T-helper 17 cell (primary cell): ENCODE results near the gene HLA-E. TPM values are rescaled to one million over a fixed set of nuclear protein-coding genes. Genes with fewer than 3 reads are reported as not detected.
A peak's percentile ranks its signal among the peaks of the same experiment; 100 is the strongest.
"Not testable (repeated sequence)": the region's sequence is repeated elsewhere in the genome, so short reads cannot be mapped to it uniquely, and the experiment has no call there.

ENCODE experiments used
- ATAC-seq: fragments of 150-1000 bp; cut with Tn5 transposase; 2 replicates; pipeline ENCODE4 v1.10.0; 2021; ENCODE audit warnings: mild to moderate bottlenecking, moderate library complexity
- DNase-seq, 3 donors: peaks; one replicate each; pipeline versions ENCODE4 v3.0.0 to v3.0.0-alpha.2; 2020 to 2021
- H3K9me3 ChIP-seq: one replicate; pipeline ENCODE4 v1.7.0; 2013; ENCODE audit warnings: low read length, mild to moderate bottlenecking; ENCODE audit not compliant: control insufficient read depth, poor library complexity, severe bottlenecking
- H3K27ac Mint-ChIP-seq: one replicate; pipeline ENCODE4 v1.8.0; 2022; ENCODE audit warnings: mild to moderate bottlenecking, moderate library complexity, mixed read lengths
- H3K27me3 Mint-ChIP-seq: one replicate; pipeline ENCODE4 v1.8.0; 2022; ENCODE audit warnings: mixed read lengths
- H3K36me3 Mint-ChIP-seq: one replicate; pipeline ENCODE4 v1.8.0; 2022; ENCODE audit warnings: low read depth, mixed read lengths
- H3K4me1 Mint-ChIP-seq: one replicate; pipeline ENCODE4 v1.8.0; 2022; ENCODE audit warnings: mild to moderate bottlenecking, mixed read lengths
- H3K4me3 Mint-ChIP-seq: one replicate; pipeline ENCODE4 v1.8.0; 2022; ENCODE audit warnings: mild to moderate bottlenecking, moderate library complexity, mixed read lengths
- total RNA-seq, 4 donors: library from RNA in 2 of 4; stranded (reverse) in 2 of 4; gene quantifications; one replicate each; pipeline ENCODE4 v1.2.3 and lab custom pipeline; 2022 to 2026

The HLA-E gene
- total RNA-seq, 2 donors from 2014 or later, result 1,324 to 1,494 TPM

DNA sequence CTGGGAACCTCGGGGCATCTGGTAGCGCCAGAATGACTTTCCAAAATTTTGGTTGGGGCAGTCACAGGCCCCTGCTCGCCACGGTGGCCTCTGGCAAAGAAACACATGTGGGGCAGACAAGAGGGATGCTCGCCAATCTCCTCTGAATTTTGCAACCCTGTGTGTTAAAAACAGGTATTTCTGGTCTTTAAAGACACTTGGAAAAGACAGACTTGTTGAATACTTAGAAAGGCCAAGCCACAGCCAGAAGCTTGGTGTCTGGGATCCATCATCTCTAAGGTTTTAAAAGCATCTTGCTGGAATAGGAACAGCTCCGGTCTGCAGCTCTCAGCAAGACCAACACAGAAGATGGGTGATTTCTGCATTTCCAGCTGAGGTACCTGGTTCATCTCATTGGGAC is 31.2 kb downstream of the HLA-E start:
- DNase-seq (no peak), ATAC-seq (no peak)
- H3K9me3 ChIP-seq, result no peaks in the 10 kb centered on the region
- H3K4me1 Mint-ChIP-seq, result peaks cover 9% of the 10 kb centered on the region
- no peak overlapping the region for H3K4me3 Mint-ChIP-seq
- H3K27ac Mint-ChIP-seq, result no peak overlapping the region
- no peaks in the 10 kb centered on the region for H3K36me3 Mint-ChIP-seq
- H3K27me3 Mint-ChIP-seq, result no peaks in the 10 kb centered on the region

GRCh38 chr6:30521082-30521481 is 31.8 kb downstream of the HLA-E start:
- H3K27ac Mint-ChIP-seq, DNase-seq, ATAC-seq, H3K4me1 Mint-ChIP-seq, H3K9me3 ChIP-seq, H3K4me3 Mint-ChIP-seq, H3K27me3 Mint-ChIP-seq, H3K36me3 Mint-ChIP-seq: not testable (repeated sequence)

DNA sequence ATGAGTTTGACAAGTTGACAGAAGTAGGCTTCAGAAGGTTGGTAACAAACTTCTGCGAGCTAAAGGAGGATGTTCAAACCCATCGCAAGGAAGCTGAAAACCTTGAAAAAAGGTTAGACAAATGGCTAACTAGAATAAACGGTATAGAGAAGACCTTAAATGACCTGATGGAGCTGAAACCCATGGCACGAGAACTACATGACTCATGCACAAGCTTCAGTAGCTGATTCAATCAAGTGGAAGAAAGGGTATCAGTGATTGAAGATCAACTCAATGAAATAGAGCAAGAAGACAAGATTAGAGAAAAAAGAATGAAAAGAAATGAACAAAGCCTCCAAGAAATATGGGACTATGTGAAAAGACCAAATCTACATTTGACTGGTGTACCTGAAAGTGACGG is 32.6 kb downstream of the HLA-E start:
- not testable (repeated sequence) for H3K4me3 Mint-ChIP-seq, H3K27ac Mint-ChIP-seq, H3K27me3 Mint-ChIP-seq, H3K9me3 ChIP-seq, ATAC-seq, H3K4me1 Mint-ChIP-seq, H3K36me3 Mint-ChIP-seq, DNase-seq

DNA sequence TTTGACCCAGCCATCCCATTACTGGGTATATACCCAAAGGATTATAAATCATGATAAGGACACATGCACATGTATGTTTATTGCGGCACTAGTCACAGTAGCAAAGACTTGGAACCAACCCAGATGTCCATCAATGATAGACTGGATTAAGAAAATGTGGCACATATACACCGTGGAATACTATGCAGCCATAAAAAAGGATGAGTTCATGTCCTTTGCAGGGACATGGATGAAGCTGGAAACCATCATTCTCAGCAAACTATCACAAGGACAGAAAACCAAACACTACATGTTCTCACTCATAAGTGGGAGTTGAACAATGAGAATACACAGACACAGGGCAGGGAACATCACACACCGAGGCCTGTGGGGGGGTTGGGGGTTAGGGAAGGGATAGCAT is 37.1 kb downstream of the HLA-E start:
- H3K9me3 ChIP-seq, H3K27me3 Mint-ChIP-seq, H3K27ac Mint-ChIP-seq, ATAC-seq, H3K4me3 Mint-ChIP-seq, DNase-seq, H3K36me3 Mint-ChIP-seq: not testable (repeated sequence)
- H3K4me1 Mint-ChIP-seq, result peaks cover 19% of the 10 kb centered on the region

DNA sequence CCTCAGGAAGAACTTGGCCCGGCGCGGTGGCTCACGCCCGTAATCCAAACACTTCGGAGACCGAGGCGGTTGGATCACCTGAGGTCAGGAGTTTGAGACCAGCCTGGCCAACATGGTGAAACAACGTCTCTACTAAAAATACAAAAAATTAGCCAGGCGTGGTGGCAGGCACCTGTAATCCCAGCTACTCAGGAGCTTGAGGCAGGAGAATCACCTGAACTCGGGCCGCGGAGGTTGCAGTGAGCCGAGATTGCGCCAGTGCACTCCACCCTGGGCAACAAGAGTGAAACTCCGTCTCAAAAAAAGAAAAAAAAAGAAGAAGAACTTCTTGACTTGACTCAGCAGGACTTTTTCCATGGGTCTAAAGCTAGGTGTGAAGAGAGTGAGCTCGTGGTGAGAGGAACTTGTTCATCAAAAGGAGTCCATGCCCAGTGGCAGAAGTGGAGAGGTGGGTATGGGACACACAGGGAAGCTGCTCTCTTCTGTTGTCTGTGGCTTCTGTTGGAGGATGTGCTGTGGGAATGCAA is 40.1 kb downstream of the HLA-E start:
- Mint-ChIP-seq H3K4me3 (peak overlapping the region; percentile 36), H3K27ac (peak overlapping the region; percentile 94), H3K4me1 (peaks cover 29% of the 10 kb centered on the region)
- H3K27me3 Mint-ChIP-seq, DNase-seq, H3K36me3 Mint-ChIP-seq, H3K9me3 ChIP-seq: not testable (repeated sequence)
- ATAC-seq, result peak; percentile 18

- Mint-ChIP-seq H3K4me3 (peak overlapping the region; percentile 36), H3K36me3 (peaks cover 3% of the 10 kb centered on the region), H3K27ac (peak overlapping the region; percentile 94), H3K27me3 (no peaks in the 10 kb centered on the region), H3K4me1 (peaks cover 27% of the 10 kb centered on the region)
- H3K9me3 ChIP-seq, result no peaks in the 10 kb centered on the region
- no peak for DNase-seq
- no peak for ATAC-seq
These were observed 40.7 kb downstream of the HLA-E start for GRCh38 chr6:30530014-30530413.

DNA sequence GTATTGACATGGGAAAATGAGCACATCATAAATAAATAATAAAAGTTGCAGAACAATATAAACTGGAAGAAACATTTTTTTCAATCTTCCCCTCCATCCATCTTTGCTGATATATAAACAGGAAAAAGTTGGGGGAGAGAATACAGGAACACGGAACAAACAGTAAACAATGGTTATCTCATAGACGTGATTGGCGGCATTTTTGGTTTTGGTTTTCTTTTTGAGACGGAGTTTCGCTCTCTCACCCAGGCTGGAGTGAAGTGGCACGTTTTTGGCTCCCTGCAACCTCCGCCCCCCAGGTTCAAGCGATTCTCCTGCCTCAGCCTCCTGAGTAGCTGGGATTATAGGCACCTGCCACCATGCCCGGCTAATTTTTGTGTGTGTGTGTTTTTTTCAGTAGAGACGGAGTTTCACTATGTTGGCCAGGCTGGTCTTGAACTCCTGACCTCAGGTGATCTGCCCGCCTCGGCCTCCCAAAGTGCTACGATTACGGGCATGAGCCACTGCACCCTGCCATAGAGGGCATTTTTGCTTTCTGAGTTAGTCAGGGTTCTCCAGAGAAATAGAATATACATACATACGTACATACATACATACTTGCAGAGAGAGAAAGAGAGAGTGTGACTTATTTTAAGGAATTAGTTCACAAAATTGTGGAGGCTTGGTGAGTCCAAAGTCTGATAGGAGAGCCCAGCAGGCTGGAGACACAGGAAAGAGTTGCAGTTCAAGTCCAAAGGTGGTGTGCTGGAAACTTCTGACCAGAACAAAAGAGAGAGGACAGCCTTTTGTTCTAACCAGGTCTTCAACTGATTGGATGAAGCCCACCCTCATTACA is 44.4 kb downstream of the HLA-E start:
- ATAC-seq, result peak; percentile 44
- peak overlapping the region; percentile 94 for H3K27ac Mint-ChIP-seq
- peak overlapping the region; percentile 78 for H3K4me3 Mint-ChIP-seq
- H3K9me3 ChIP-seq, result no peaks in the 10 kb centered on the region
- peaks cover 3% of the 10 kb centered on the region for H3K36me3 Mint-ChIP-seq
- peaks cover 26% of the 10 kb centered on the region for H3K4me1 Mint-ChIP-seq
- no peak for DNase-seq
- no peaks in the 10 kb centered on the region for H3K27me3 Mint-ChIP-seq

DNA sequence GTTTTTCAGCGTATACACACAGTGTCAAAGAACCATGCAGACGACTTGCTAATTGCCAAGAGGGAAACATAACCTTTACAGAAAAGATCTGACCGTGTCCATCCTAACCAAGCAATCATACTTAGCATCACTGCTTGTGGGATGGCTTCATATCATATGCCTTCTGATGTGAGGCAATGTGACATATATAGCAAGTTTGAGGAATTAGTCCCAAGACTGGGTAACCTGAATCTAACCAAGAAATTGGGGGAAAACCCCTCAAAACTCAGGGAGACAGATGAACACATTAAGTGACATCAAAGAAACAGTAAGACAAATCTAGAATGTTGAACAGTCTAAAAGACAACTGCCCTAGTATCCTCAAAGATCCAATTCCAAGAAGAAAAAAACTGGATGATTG is 48.6 kb downstream of the HLA-E start:
- no peaks in the 10 kb centered on the region for H3K27me3 Mint-ChIP-seq
- no peaks in the 10 kb centered on the region for H3K9me3 ChIP-seq
- H3K27ac Mint-ChIP-seq, result no peak overlapping the region
- no peak overlapping the region for H3K4me3 Mint-ChIP-seq
- H3K36me3 Mint-ChIP-seq, result no peaks in the 10 kb centered on the region
- H3K4me1 Mint-ChIP-seq, result peaks cover 22% of the 10 kb centered on the region
- no peak for DNase-seq
- ATAC-seq, result no peak

GRCh38 chr6:30541515-30542403 is 52.5 kb downstream of the HLA-E start:
- peaks cover 33% of the 10 kb centered on the region for H3K4me1 Mint-ChIP-seq
- peak overlapping the region; percentile 93 for H3K27ac Mint-ChIP-seq
- ATAC-seq (peak; percentile 77), DNase-seq (peak; percentile 73 to 75 (median 74))
- H3K9me3 ChIP-seq, result no peaks in the 10 kb centered on the region
- peak overlapping the region; percentile 98 for H3K4me3 Mint-ChIP-seq
- no peaks in the 10 kb centered on the region for H3K36me3 Mint-ChIP-seq
- no peaks in the 10 kb centered on the region for H3K27me3 Mint-ChIP-seq

GRCh38 chr6:30542404-30542725 is 53.1 kb downstream of the HLA-E start:
- Mint-ChIP-seq H3K4me1 (peaks cover 33% of the 10 kb centered on the region), H3K4me3 (peak overlapping the region; percentile 98), H3K27ac (peak overlapping the region; percentile 93), H3K36me3 (no peaks in the 10 kb centered on the region), H3K27me3 (no peaks in the 10 kb centered on the region)
- ATAC-seq (peak; percentile 58), DNase-seq (no peak)
- no peaks in the 10 kb centered on the region for H3K9me3 ChIP-seq

- ATAC-seq (no peak), DNase-seq (no peak)
- no peaks in the 10 kb centered on the region for H3K9me3 ChIP-seq
- Mint-ChIP-seq H3K27me3 (no peaks in the 10 kb centered on the region), H3K4me3 (peak overlapping the region; percentile 98), H3K27ac (peak overlapping the region; percentile 93), H3K36me3 (no peaks in the 10 kb centered on the region), H3K4me1 (peaks cover 33% of the 10 kb centered on the region)
These were observed 53.6 kb downstream of the HLA-E start for GRCh38 chr6:30542915-30543314.
